SJCRH30 (cell line): ENCODE data around the gene PTGER4. TPM values are rescaled to one million over a fixed set of nuclear protein-coding genes. Genes with fewer than 3 reads are reported as not detected.
"Not testable (repeated sequence)": the region's sequence is repeated elsewhere in the genome, so short reads cannot be mapped to it uniquely, and the experiment has no call there.

ENCODE experiments used
- DNase-seq, 2 experiments: peaks; one replicate each; pipeline ENCODE4 v3.0.0-alpha.2; 2015 to 2020
- H3K27ac ChIP-seq: fragments of 250-450 bp; sonication (Bioruptor Pico); 2 replicates; pipeline ENCODE4 v1.5.1; 2020; ENCODE audit warnings: mild to moderate bottlenecking, moderate library complexity
- H3K27me3 ChIP-seq: fragments of 250-450 bp; sonication (Bioruptor Pico); 2 replicates; pipeline ENCODE4 v1.5.1; 2020; ENCODE audit warnings: mild to moderate bottlenecking, moderate library complexity
- H3K36me3 ChIP-seq: fragments of 250-450 bp; sonication (Bioruptor Pico); 2 replicates; pipeline ENCODE4 v1.5.1; 2020; ENCODE audit warnings: mild to moderate bottlenecking, moderate library complexity
- H3K4me1 ChIP-seq: fragments of 250-450 bp; sonication (Bioruptor Pico); 2 replicates; pipeline ENCODE4 v1.5.1; 2020; ENCODE audit warnings: mild to moderate bottlenecking, moderate library complexity
- H3K4me3 ChIP-seq: fragments of 250-450 bp; sonication (Bioruptor Pico); 2 replicates; pipeline ENCODE4 v1.5.1; 2020; ENCODE audit warnings: mild to moderate bottlenecking, moderate library complexity
- H3K9me3 ChIP-seq: fragments of 250-450 bp; sonication (Bioruptor Pico); replicated peaks from 2 replicates; pipeline ENCODE4 v1.5.1; 2020; ENCODE audit warnings: mild to moderate bottlenecking, moderate library complexity
- total RNA-seq: library from RNA; depleted of rRNA; stranded (reverse); fragments of >200 nt; shearing (Covaris generic); gene quantifications from 2 replicates; pipeline ENCODE4 v1.2.3, GENCODE V29; 2014; rRNA removed

Gene PTGER4
- 7.4 and 9.6 TPM in 2 replicates for total RNA-seq

- H3K27ac ChIP-seq, result peak within 1 kb of the TSS; percentile 62
- no peaks in the 10 kb centered on the region; the same call in 1 of the 2 replicates for H3K36me3 ChIP-seq
- peaks cover 12% of the 10 kb centered on the region for H3K4me1 ChIP-seq
- peak in 1 of 2 experiments; percentile 17 for DNase-seq
- no peaks in the 10 kb centered on the region; the same call in 1 of the 2 replicates for H3K9me3 ChIP-seq
- no peaks in the 10 kb centered on the region for H3K27me3 ChIP-seq
- H3K4me3 ChIP-seq, result peak within 1 kb of the TSS; percentile 64
Observed at GRCh38 chr5:40679913-40680681, at the start of gene PTGER4. TSS of gene PTGER4 (plus strand) at chr5:40679915. CDS start at chr5:40680994, 1,079 bp downstream.

- Histone ChIP-seq H3K27me3 (no peaks in the 10 kb centered on the region), H3K9me3 (no peaks in the 10 kb centered on the region; the same call in 1 of the 2 replicates), H3K36me3 (no peaks in the 10 kb centered on the region), H3K27ac (no peak overlapping the region), H3K4me3 (no peak overlapping the region), H3K4me1 (no peaks in the 10 kb centered on the region)
- no peak for DNase-seq
Observed at GRCh38 chr5:40630126-40630525, 49.6 kb upstream of the PTGER4 start.

- Histone ChIP-seq H3K27ac (no peak overlapping the region), H3K4me3 (no peak overlapping the region), H3K27me3 (no peaks in the 10 kb centered on the region), H3K36me3 (no peaks in the 10 kb centered on the region), H3K9me3 (peaks cover 3% of the 10 kb centered on the region), H3K4me1 (no peaks in the 10 kb centered on the region)
- DNase-seq, result no peak
Observed at GRCh38 chr5:40631236-40631635, 48.5 kb upstream of the PTGER4 start.

GRCh38 chr5:40634154-40634553 lies 45.6 kb upstream of the PTGER4 start:
- no peaks in the 10 kb centered on the region for H3K27me3 ChIP-seq
- no peak overlapping the region for H3K27ac ChIP-seq
- H3K4me1 ChIP-seq, result peaks cover 4% of the 10 kb centered on the region
- H3K4me3 ChIP-seq, result no peak overlapping the region
- H3K36me3 ChIP-seq, result no peaks in the 10 kb centered on the region
- DNase-seq, result no peak
- peaks cover 12% of the 10 kb centered on the region for H3K9me3 ChIP-seq

- peaks cover 13% of the 10 kb centered on the region for H3K9me3 ChIP-seq
- H3K36me3 ChIP-seq, result no peaks in the 10 kb centered on the region
- peaks cover 6% of the 10 kb centered on the region for H3K4me1 ChIP-seq
- H3K4me3 ChIP-seq, result no peak overlapping the region
- no peak for DNase-seq
- no peak overlapping the region for H3K27ac ChIP-seq
- no peaks in the 10 kb centered on the region for H3K27me3 ChIP-seq
Observed at GRCh38 chr5:40634593-40634992, 45.1 kb upstream of the PTGER4 start.

GRCh38 chr5:40639531-40639930 lies 40.2 kb upstream of the PTGER4 start:
- peaks cover 22% of the 10 kb centered on the region for H3K9me3 ChIP-seq
- not testable (repeated sequence) for H3K27me3 ChIP-seq, DNase-seq, H3K4me3 ChIP-seq, H3K36me3 ChIP-seq, H3K27ac ChIP-seq, H3K4me1 ChIP-seq

- DNase-seq, result no peak
- H3K9me3 ChIP-seq, result peaks cover 5% of the 10 kb centered on the region; the same call in 1 of the 2 replicates
- H3K4me3 ChIP-seq, result no peak overlapping the region
- no peaks in the 10 kb centered on the region for H3K36me3 ChIP-seq
- no peaks in the 10 kb centered on the region; the same call in 1 of the 2 replicates for H3K4me1 ChIP-seq
- H3K27ac ChIP-seq, result no peak overlapping the region
- H3K27me3 ChIP-seq, result no peaks in the 10 kb centered on the region
Observed at GRCh38 chr5:40646266-40646665, 33.4 kb upstream of the PTGER4 start.

GRCh38 chr5:40648150-40648549 lies 31.6 kb upstream of the PTGER4 start:
- Histone ChIP-seq H3K9me3 (no peaks in the 10 kb centered on the region), H3K27ac (no peak overlapping the region), H3K36me3 (no peaks in the 10 kb centered on the region), H3K4me1 (no peaks in the 10 kb centered on the region; the same call in 1 of the 2 replicates), H3K4me3 (no peak overlapping the region), H3K27me3 (no peaks in the 10 kb centered on the region)
- DNase-seq, result no peak

GRCh38 chr5:40649463-40650030 lies 30.2 kb upstream of the PTGER4 start:
- H3K27me3 ChIP-seq, result no peaks in the 10 kb centered on the region
- H3K27ac ChIP-seq, result no peak overlapping the region
- H3K9me3 ChIP-seq, result no peaks in the 10 kb centered on the region
- no peaks in the 10 kb centered on the region for H3K36me3 ChIP-seq
- H3K4me3 ChIP-seq, result no peak overlapping the region
- peaks cover 6% of the 10 kb centered on the region for H3K4me1 ChIP-seq
- no peak for DNase-seq

- H3K9me3 ChIP-seq, result no peaks in the 10 kb centered on the region
- no peak for DNase-seq
Observed at GRCh38 chr5:40651201-40651600, 28.5 kb upstream of the PTGER4 start.

GRCh38 chr5:40652441-40653220 lies 27.1 kb upstream of the PTGER4 start:
- H3K27me3 ChIP-seq, result no peaks in the 10 kb centered on the region
- H3K36me3 ChIP-seq, result no peaks in the 10 kb centered on the region
- no peak overlapping the region for H3K4me3 ChIP-seq
- peaks cover 6% of the 10 kb centered on the region; the same call in 1 of the 2 replicates for H3K4me1 ChIP-seq
- no peak overlapping the region for H3K27ac ChIP-seq
- no peak for DNase-seq
- H3K9me3 ChIP-seq, result no peaks in the 10 kb centered on the region

More at GRCh38 chr5:40651201-40651600, 28.5 kb upstream of the PTGER4 start:
- Histone ChIP-seq H3K4me1 (peaks cover 6% of the 10 kb centered on the region), H3K36me3 (no peaks in the 10 kb centered on the region), H3K27ac (no peak overlapping the region), H3K27me3 (no peaks in the 10 kb centered on the region), H3K4me3 (no peak overlapping the region)

GRCh38 chr5:40653221-40654022 lies 26.3 kb upstream of the PTGER4 start:
- Histone ChIP-seq H3K27me3 (no peaks in the 10 kb centered on the region), H3K36me3 (no peaks in the 10 kb centered on the region), H3K27ac (no peak overlapping the region), H3K4me3 (no peak overlapping the region), H3K4me1 (peaks cover 6% of the 10 kb centered on the region; the same call in 1 of the 2 replicates), H3K9me3 (no peaks in the 10 kb centered on the region)
- DNase-seq, result no peak

- no peak for DNase-seq
- no peaks in the 10 kb centered on the region for H3K27me3 ChIP-seq
- H3K36me3 ChIP-seq, result no peaks in the 10 kb centered on the region
- H3K9me3 ChIP-seq, result no peaks in the 10 kb centered on the region
- no peak overlapping the region for H3K27ac ChIP-seq
- H3K4me3 ChIP-seq, result no peak overlapping the region
- H3K4me1 ChIP-seq, result peaks cover 6% of the 10 kb centered on the region; the same call in 1 of the 2 replicates
Observed at GRCh38 chr5:40654377-40654991, 25.2 kb upstream of the PTGER4 start.

- Histone ChIP-seq H3K4me3 (no peak overlapping the region), H3K27ac (no peak overlapping the region), H3K36me3 (no peaks in the 10 kb centered on the region), H3K9me3 (no peaks in the 10 kb centered on the region), H3K4me1 (peaks cover 6% of the 10 kb centered on the region; the same call in 1 of the 2 replicates), H3K27me3 (no peaks in the 10 kb centered on the region)
- no peak for DNase-seq
Observed at GRCh38 chr5:40655138-40655537, 24.6 kb upstream of the PTGER4 start.
